Subcutaneous adipose tissue (tissue), 4 donors: ENCODE data around the gene TMEM247. TPM values are rescaled to one million over a fixed set of nuclear protein-coding genes. Genes with fewer than 3 reads are reported as not detected.

Experiments used
- CTCF ChIP-seq: fragments of 450-650 bp; IDR thresholded peaks from one replicate; pipeline ENCODE4 v1.5.1; 2016; ENCODE audit warnings: low read depth, mild to moderate bottlenecking, control low read depth, antibody characterized with exemption, moderate library complexity
- total RNA-seq, 4 donors: library from RNA; depleted of rRNA; stranded (reverse); fragments of >200 nt; gene quantifications; one replicate each; pipeline ENCODE4 v1.1.0, GENCODE V29; 2016

The TMEM247 gene
- total RNA-seq, 4 donors from 2014 or later = not detected

GRCh38 chr2:46499392-46499785, 20.0 kb downstream of the TMEM247 start:
- no peak for TF ChIP-seq CTCF

- no peak for TF ChIP-seq CTCF
Observed at GRCh38 chr2:46500801-46501200, 21.4 kb downstream of the TMEM247 start.

- no peak for TF ChIP-seq CTCF
Observed at GRCh38 chr2:46502291-46502885, 23.0 kb downstream of the TMEM247 start.

GRCh38 chr2:46503686-46504085, 24.3 kb downstream of the TMEM247 start:
- no peak for TF ChIP-seq CTCF

GRCh38 chr2:46504221-46504620, 24.9 kb downstream of the TMEM247 start:
- no peak for TF ChIP-seq CTCF

GRCh38 chr2:46504685-46505471, 25.5 kb downstream of the TMEM247 start:
- no peak for TF ChIP-seq CTCF

GRCh38 chr2:46505472-46505783, 26.1 kb downstream of the TMEM247 start:
- TF ChIP-seq CTCF = no peak
